Limb (tissue), 2 donors: Measurements from ENCODE around the gene ADARB2.
"Not testable (repeated sequence)": the region's sequence is repeated elsewhere in the genome, so short reads cannot be mapped to it uniquely, and the experiment has no call there.

Experiments used
- DNase-seq, 2 donors: peaks; one replicate each; pipeline ENCODE4 v3.0.0-alpha.2; 2016; ENCODE audit errors: extremely low spot score in 2 of 2

ADARB2 gene

GRCh38 chr10:1241973-1242935 lies 495.1 kb downstream of the ADARB2 start:
- DNase-seq, result no peak

DNA sequence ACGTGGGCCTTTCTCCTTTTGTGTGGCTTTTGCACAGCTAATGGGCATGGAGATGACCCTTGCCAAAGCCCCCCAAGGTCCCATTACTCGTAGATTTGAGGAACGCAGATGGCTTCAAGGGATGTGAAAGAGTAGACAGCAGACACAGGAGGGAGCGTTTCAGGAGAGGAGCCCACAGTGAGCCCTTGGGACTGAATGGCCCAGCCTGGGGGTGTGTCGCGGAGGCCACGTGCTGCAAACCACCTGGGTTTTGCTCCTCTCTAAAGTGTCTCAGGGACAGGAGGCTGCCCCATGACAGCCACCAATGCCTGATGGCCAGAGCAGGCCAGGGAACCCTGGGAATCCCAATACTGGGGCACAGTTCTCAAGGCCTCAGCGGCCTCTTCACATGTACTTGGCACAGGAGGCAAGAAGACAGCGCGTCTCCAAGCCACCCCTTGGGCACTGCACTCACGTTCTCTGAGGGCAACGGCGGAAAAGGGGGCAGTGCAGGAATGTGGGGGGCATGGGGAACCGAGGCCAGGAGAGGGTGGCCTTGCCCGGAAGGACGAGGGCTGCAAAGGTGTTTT lies 495.9 kb downstream of the ADARB2 start:
- no peak for DNase-seq

DNA sequence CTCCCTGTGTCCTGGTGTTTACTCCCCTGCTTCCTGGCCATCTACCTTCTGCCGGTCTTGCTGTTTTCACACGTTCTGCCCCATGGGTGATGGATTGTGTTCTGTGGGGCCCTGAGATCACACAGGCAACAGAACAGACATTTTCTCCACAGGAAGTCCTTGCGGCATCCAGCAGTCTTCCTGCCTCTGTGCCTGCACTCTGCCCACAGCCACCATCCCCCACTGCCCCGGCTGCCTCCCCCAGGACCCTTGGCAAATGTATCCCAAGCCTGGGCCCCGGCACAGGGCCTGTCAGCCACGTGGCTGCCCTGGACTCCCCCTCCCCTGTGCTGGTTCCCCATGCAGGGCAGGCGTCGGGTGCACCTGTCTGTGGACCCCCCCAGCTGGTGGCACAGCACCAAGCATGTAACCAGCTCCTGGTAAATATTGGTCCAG lies 497.0 kb downstream of the ADARB2 start:
- no peak for DNase-seq

DNA sequence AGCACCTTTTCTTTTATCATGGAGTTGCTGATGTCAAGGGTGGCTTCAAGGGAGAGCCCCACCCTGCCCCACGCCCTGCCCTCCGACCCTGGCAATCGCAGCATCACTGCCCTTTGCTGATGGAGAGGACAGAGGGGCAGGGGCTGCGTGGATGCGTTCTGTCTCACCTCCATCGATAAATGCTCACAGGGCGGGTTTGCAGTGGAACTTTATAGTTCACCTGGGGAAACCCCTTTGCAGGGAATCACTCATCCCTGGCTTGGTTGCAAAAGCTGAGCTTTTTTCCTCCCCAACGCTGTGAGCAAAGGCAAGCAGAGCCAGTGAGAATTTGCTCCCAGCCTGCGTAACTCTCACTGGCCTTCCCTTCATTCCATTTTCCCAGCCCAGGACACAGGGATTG lies 504.3 kb downstream of the ADARB2 start:
- DNase-seq, result no peak

- DNase-seq, result no peak
Observed at GRCh38 chr10:1232164-1232911, 505.0 kb downstream of the ADARB2 start.

GRCh38 chr10:1230592-1231275 lies 506.6 kb downstream of the ADARB2 start:
- DNase-seq, result no peak

DNA sequence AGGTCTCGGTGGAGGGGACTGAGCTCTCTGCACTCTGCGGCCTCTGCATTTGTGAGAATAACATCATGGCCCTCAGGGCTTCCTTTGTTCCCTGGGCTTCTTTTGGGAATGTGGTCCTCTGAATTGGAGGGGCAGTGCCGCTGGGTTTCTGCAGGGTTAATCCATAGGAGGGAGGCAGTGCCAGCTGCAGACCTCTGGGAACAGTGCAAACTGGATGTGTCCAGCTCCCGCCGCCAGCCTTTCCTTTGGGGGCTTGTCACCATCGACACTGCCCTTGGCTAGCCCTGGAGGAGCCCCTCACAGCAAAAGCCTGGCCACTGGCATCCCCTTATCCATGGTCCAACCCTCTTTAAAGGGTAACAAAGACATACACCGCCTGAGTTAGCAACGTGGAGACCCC lies 507.2 kb downstream of the ADARB2 start:
- no peak for DNase-seq

DNA sequence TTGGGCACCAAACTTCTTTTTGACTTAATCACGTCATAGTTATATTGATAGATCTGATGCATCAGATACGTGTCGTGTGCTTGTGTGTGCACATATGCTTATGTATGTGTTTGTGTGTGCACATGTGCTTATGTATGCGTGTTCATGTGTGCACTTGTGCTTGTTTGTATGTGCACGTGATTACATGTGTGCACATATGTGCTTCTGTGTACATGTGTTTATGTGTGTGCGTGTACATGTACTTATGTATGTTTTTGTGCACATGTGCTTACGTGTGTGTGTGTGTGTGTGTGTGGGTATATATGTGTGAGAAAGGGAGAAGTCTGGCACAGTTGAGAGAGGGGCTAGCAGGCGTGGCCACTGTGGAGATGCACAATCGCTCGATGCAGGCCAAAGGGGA lies 507.8 kb downstream of the ADARB2 start:
- no peak for DNase-seq

DNA sequence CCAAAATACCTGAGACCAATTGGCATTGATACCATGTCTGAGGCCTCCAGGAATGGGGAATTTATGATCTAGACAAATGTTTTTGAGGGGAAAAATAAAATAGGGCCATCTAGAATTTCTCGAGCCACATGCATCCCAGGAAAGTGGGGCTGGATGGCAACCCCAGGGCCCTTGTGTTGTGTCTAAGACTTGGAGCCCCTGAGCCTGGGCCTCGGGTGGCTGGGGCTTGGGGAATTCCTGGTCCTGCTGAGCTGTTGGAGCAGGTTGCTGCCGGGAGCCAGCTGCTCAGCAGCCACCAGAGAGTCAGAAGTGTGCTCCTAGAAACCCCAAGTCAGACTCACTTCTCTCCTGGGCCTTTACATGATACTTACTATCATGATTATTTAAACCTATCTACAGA lies 508.2 kb downstream of the ADARB2 start:
- no peak for DNase-seq

GRCh38 chr10:1228467-1228975 lies 508.8 kb downstream of the ADARB2 start:
- peak in 1 of 2 donors; percentile 26 for DNase-seq

DNA sequence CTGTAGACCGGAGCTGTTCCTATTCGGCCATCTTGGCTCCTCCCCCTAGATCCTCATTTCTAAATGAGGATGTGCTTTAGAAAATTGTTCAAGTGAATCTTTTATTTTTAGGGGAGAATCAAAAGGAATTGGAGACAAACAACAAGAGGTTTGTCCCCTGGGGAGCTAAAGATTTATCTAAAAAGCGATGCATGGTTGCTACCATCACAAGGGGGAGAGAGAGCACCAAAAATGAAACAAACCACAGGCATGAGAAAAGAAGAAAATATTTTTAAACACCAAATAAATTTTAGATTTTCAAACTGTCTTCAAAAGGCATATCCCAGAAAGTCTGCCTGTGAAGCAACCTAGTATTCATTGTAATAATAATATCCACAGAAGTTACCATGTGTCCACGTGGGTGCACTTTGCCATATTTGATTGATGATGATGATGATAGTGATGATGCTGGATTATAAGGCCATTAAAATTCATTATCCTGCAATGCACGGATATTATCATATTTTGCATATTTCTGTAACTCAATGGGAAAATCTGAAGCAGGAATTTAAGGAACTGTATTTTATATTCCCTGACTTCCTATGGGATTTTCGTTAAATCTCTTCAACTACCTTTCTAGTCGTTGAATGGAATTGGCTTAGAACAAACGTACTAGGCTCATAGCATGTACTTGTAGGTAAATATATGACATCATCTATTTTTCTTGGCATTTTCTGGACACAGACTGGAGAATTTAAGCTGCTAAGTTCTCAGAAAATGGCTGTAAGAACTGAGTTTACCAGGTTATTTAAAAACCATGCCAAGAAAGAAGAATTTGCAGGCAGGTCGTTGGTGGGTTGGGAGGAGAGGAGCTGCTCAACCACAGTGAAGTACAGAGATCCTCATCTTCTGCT lies 509.6 kb downstream of the ADARB2 start:
- DNase-seq, result peak in 1 of 2 donors; percentile 9

DNA sequence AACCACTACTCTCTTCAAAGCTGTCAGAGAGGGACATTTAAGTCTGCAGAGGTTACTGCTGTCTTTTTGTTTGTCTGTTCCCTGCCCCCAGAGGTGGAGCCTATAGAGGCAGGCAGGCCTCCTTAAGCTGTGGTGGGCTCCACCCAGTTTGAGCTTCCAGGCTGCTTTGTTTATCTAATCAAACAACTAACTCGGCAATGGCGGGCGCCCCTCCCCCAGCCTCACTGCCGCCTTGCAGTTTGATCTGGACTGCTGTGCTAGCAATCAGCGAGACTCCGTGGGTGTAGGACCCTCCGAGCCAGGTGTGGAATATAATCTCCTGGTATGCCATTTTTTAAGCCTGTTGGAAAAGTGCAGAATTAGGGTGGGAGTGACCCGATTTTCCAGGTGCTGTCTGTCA lies 510.4 kb downstream of the ADARB2 start:
- not testable (repeated sequence) for DNase-seq

DNA sequence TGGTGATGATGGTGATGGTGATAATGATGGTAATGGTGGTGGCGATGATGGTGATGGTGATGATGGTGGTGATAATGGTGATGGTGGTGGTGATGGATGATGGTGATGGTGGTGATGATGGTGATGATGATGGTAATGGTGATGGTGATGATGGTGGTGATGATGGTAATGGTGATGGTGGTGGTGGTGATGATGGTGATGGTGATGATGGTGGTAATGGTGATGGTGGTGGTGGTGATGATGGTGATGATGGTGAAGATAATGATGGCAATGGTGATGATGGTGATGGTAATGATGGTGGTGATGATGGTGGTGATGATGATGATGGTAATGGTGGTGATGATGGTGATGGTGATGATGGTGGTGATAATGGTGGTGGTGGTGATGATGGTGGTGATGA lies 517.5 kb downstream of the ADARB2 start:
- not testable (repeated sequence) for DNase-seq

- DNase-seq, result peak in 1 of 2 donors; percentile 6
Observed at GRCh38 chr10:1217661-1218060, 519.7 kb downstream of the ADARB2 start.

DNA sequence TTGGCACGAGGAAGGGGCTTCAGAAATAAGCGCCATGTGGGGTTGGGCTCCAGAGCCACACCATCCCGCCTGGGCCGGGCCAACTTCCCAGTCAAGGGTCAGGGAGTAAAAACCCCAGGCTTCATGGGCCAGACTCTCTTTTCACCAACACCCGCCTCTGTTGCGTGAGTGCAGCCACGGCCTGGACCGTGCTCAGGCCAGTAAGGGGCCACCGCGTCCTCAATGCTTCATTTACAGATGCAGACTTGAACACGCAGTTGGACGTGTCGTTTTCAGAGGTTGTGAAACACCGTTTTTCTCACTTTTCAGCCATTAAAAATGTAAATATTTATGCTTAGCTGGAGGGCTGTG lies 520.1 kb downstream of the ADARB2 start:
- peak in 1 of 2 donors; percentile 9 for DNase-seq

DNA sequence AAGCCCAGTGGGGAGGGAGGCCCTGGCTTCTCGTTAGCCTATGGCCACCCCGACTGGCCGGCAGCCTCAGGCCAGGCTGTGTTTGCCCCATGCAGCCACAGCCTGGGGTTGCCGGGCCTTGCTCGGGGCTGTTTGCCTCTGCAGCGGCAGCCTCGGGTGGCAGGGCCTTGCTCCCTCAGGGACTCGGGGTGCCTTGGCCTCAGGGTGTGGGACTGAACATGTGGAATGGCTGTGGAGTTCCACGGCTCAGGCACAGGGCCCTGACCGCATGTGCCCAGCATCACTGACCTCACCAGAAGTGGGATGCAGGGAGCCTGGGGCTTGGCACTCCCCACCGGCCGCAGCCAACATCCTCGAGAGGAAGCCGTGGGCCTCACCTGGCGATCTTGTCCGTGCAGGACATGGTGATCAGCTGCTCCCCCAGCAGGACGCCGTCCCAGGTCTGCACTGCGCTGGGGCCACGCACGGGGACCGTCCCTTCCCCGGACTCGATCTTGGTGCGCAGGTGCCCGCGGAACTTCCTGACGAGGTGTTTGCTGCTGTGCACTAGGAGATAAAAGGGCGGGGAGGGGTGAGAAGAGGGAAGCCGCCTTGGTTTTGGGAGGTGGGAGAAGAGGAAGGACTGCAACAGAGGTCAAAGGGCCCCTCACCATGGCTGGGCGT lies 520.6 kb downstream of the ADARB2 start:
- DNase-seq, result peak in 1 of 2 donors; percentile 14

GRCh38 chr10:1215862-1216573 lies 521.3 kb downstream of the ADARB2 start:
- peak in 1 of 2 donors; percentile 7 for DNase-seq

DNA sequence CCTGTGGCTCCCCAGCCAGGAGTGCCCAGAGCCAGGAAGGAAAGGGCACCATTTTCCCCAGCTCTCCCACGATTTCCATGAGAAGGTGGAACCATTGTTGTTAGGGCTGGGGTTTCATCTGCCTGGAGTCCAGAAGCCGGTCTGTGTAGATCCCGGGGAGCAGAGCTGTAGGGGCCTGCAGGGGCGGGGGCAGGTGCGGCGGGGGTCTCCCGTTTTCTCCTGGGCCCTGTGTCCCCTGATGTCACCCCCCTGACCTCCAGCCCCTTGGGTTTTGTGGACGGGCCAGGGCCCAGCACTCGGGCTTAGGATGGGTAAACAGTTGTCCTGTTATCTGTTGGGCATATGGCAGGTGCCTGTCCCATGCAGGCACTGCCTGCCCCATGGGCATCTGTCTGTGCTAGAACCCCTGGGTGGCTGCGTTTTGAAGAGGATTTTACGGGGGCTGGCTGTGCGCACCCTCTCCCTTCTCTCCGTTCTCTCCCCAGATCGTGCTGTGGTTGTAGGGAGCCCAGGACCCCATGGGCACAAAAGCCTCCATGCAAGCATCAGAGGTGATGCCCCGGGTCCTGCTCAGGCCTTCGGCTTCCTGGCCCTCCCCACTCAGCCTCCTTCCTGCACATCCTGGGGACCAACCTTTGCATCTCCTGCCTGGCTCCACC lies 522.3 kb downstream of the ADARB2 start:
- peak in 1 of 2 donors; percentile 17 for DNase-seq
